Right lobe of liver (tissue), 4 donors: Measurements from ENCODE around the gene ANO4.

ENCODE experiments used
- POLR2A ChIP-seq: fragments of 450-650 bp; IDR thresholded peaks from one replicate; pipeline ENCODE4 v1.6.1; 2017; ENCODE audit warnings: antibody characterized with exemption, mild to moderate bottlenecking
- TF ChIP-seq, protein P1 (sequence below), 4 donors: fragments of 200-600 bp in 3 of 4; fragments of 450-650 bp in 1 of 4; IDR thresholded peaks; one replicate each; pipeline versions ENCODE4 v1.5.1 to v1.8.0; 2016 to 2022; ENCODE audit warnings: antibody characterized with exemption in 4 of 4, mild to moderate bottlenecking in 2 of 4
- donor health status: DM: no; HTN: no; CAD: no.
- donor health status: DM: no; HTN: no; CAD: no.
- donor health status: DM: no; HTN: yes; CAD: no.

DNA sequence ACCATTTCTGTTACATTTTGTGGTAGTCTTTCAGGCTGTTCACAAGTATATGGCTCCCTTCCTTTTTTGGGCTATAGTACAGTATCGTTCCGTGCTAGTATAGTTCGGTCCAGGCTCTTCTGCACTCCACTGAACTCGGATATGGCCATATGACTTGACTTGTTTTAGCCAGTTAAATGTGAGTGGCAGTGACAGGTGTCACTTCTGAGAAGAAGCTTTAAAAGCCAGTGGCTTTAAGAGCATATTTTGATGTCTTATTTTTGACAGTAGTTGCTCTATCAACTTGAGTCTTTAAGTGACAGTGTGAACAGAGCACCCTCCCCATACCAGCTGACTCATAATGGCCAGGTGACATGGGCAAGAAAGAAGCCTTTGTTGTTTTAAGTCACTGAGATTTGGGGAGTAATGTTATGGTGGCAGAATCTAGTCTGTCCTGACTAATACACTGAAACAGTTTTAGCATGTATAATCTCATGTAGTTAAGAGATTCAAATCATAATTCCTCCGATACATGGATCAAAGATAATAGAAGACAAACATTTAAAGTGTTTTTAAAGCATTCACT is 64.6 kb downstream of the ANO4 start:
- TF ChIP-seq POLR2A: no peak
- TF ChIP-seq, protein P1, sequence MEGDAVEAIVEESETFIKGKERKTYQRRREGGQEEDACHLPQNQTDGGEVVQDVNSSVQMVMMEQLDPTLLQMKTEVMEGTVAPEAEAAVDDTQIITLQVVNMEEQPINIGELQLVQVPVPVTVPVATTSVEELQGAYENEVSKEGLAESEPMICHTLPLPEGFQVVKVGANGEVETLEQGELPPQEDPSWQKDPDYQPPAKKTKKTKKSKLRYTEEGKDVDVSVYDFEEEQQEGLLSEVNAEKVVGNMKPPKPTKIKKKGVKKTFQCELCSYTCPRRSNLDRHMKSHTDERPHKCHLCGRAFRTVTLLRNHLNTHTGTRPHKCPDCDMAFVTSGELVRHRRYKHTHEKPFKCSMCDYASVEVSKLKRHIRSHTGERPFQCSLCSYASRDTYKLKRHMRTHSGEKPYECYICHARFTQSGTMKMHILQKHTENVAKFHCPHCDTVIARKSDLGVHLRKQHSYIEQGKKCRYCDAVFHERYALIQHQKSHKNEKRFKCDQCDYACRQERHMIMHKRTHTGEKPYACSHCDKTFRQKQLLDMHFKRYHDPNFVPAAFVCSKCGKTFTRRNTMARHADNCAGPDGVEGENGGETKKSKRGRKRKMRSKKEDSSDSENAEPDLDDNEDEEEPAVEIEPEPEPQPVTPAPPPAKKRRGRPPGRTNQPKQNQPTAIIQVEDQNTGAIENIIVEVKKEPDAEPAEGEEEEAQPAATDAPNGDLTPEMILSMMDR (IDR thresholded peaks at IDR 0.05): no peak
